A549 (cell line): ENCODE data around the gene SEC14L5.

Experiments
- CBX2 ChIP-seq: fragments of 200-600 bp; sonication (generic); IDR thresholded peaks from 2 replicates; pipeline ENCODE4 v1.6.1; 2016; ENCODE audit warnings: low read depth, mild to moderate bottlenecking, borderline replicate concordance
- CHD2 ChIP-seq: fragments of 150-350 bp; IDR thresholded peaks from 2 replicates; pipeline ENCODE4 v1.6.1; 2014; ENCODE audit warnings: low read length; ENCODE audit not compliant: partially characterized antibody
- CTCF ChIP-seq: fragments of >200 bp; sonication (Bioruptor Twin); formaldehyde crosslinking; IDR thresholded peaks from 3 replicates; pipeline ENCODE4 v1.5.1; 2016
- MYC ChIP-seq: IDR thresholded peaks from 2 replicates; pipeline ENCODE4 v1.6.1; 2012; ENCODE audit warnings: mild to moderate bottlenecking, inconsistent platforms, low read length, improper control_type of control experiment, borderline replicate concordance
- POLR2A ChIP-seq: IDR thresholded peaks from 2 replicates; pipeline ENCODE4 v1.6.1; 2012; ENCODE audit warnings: mild to moderate bottlenecking, low read length
- RCOR1 ChIP-seq: fragments of 150-350 bp; IDR thresholded peaks from 2 replicates; pipeline ENCODE4 v1.6.1; 2014; ENCODE audit warnings: antibody characterized with exemption, low read length, low read depth

GRCh38 chr16:4913774-4914525 is 44.2 kb upstream of the SEC14L5 start:
- TF ChIP-seq POLR2A (no peak), MYC (no peak), CTCF (no peak), CBX2 (no peak), RCOR1 (no peak), CHD2 (no peak)
